Ovary (tissue), 9 donors: Measurements from ENCODE around the gene PSMD13. TPM values are rescaled to one million over a fixed set of nuclear protein-coding genes. Genes with fewer than 3 reads are reported as not detected.
A peak's percentile ranks its signal among the peaks of the same experiment; 100 is the strongest.

Source experiments
- DNase-seq, 5 donors: peaks; one replicate each; pipeline ENCODE4 v3.0.0-alpha.2; 2019 to 2020
- H3K27ac ChIP-seq, 2 donors: fragments of 200-600 bp; one replicate each; pipeline versions ENCODE4 v1.5.1 to v1.8.0; 2019 to 2022
- H3K27me3 ChIP-seq: fragments of 200-600 bp; one replicate; pipeline ENCODE4 v1.8.0; 2022
- H3K36me3 ChIP-seq: fragments of 200-600 bp; sonication (generic); one replicate; pipeline ENCODE4 v1.5.1; 2019
- H3K4me1 ChIP-seq: one replicate; pipeline ENCODE4 v1.8.1; 2013; ENCODE audit warnings: mild to moderate bottlenecking, moderate library complexity; ENCODE audit not compliant: insufficient read depth
- H3K4me3 ChIP-seq: fragments of 200-600 bp; sonication (generic); one replicate; pipeline ENCODE4 v1.5.1; 2017
- H3K9me3 ChIP-seq, 2 donors: fragments of 200-600 bp in 1 of 2; sonication (generic) in 1 of 2; one replicate each; pipeline versions ENCODE4 v1.5.1 to v1.8.1; 2013 to 2019; ENCODE audit warnings: mild to moderate bottlenecking in 1 of 2, moderate library complexity in 1 of 2
- CTCF ChIP-seq, 3 donors: fragments of 450-650 bp in 2 of 3; fragments of 200-600 bp in 1 of 3; IDR thresholded peaks; one replicate each; pipeline versions ENCODE4 v1.5.1 to v1.8.0; 2016 to 2022; ENCODE audit warnings: antibody characterized with exemption in 3 of 3, mild to moderate bottlenecking in 1 of 3
- EP300 ChIP-seq: sonication (generic); formaldehyde crosslinking; IDR thresholded peaks from one replicate; pipeline ENCODE4 v1.6.1; 2017; ENCODE audit warnings: antibody characterized with exemption
- POLR2A ChIP-seq: fragments of 450-650 bp; IDR thresholded peaks from one replicate; pipeline ENCODE4 v1.6.1; 2017; ENCODE audit warnings: antibody characterized with exemption, mild to moderate bottlenecking, moderate library complexity
- WGBS, 3 donors: extraction: QIAGEN DNeasy Blood & Tissue Kit in 1 of 3; methylation state at CpG; one replicate each; pipeline versions ENCODE4 v1.1.5 to v1.1.7; 2013 to 2017; 5-methylcytosine and 5-hydroxymethylcytosine counted together
- intact Hi-C, 4 donors: fragments of 100-400 bp; cut with DNase I; formaldehyde crosslinking; loops; one replicate each; pipeline versions ENCODE4 v1.11.0 to v1.15.1; 2022 to 2023
- polyA plus RNA-seq, 2 donors: library from polyadenylated mRNA; stranded (reverse); fragments of 200-250 nt in 1 of 2; fragments of 350-450 nt in 1 of 2; fragmentation: Illumina TruSeq in 1 of 2; extraction: RNeasy Lipid Tissue Mini Kit (QIAGEN cat#74804) in 1 of 2; gene quantifications; one replicate each; pipeline ENCODE4 v1.2.3, GENCODE V29; 2013 to 2014
- total RNA-seq, 7 donors: library from RNA; depleted of rRNA in 2 of 7; stranded (reverse); fragments of >200 nt in 2 of 7; fragmentation: NEBNext Ultra II Directional in 3 of 7; extraction: Animal tissue kit (Norgen Biotek cat#: 25700) in 3 of 7; gene quantifications; one replicate each; pipeline versions ENCODE4 v1.1.0 to v1.2.4, GENCODE V29; 2016 to 2023
- donor health status: DM: no; HTN: no; CAD: no; lungs with moderate emphysema.
- donor health status: DM: no; HTN: no; CAD: no.
- donor health status: Bipolar disorder and iron deficiency.
- donor health status: DM: yes; HTN: yes; CAD: no.
- donor health status: DM: no; HTN: no; CAD: no.
- donor health status: DM: yes; HTN: yes; CAD: no.

The PSMD13 gene
- total and polyA plus RNA-seq, 9 donors: 66.2 to 88.9 (median 75.8) TPM

DNA sequence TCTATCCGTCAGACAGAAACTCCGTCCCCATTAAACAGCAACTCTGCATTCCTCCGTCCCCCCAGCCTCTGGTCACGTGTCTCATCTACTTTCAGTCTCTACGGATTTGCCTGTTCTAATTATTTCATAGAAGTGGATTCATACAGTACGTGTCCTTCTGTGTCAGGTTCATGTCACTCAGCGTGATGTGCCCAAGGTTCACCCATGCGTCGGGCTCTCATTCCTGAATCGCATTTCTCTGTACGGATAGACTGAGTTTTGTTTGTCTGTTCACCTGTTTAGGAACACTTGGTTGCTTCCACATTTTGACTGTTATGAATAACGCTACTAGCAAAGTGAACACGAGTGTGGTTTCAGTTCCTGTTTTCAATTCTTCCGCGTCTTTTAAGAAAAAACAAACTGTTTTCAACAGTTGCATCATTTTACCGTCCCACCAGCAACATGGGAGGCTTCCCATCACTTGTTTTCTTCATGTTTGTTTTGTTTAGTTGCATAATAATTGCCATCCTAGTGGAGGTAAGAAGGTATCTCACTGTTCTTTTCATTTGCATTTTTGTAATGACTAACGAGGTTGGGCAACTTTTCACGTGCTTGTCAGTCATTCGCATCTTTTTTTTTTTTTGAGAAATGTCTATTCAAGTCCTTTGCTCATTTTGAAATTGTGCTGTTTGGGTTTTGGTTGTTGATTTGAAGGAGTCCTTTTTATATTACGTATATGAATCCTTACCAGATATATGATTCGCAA is 32.5 kb downstream of the PSMD13 start:
- no peak for DNase-seq
- intact Hi-C loops: no loop called here
- WGBS, 3 donors: 40 to 52% (median 48%) methylated on average over 21 of the region's 21 CpGs
- Histone ChIP-seq H3K27ac (no peak overlapping the region), H3K27me3 (no peaks in the 10 kb centered on the region), H3K36me3 (no peaks in the 10 kb centered on the region), H3K4me1 (no peaks in the 10 kb centered on the region), H3K4me3 (no peak overlapping the region), H3K9me3 (no peaks in the 10 kb centered on the region)
- TF ChIP-seq POLR2A: no peak
- TF ChIP-seq EP300: peak; percentile 17

DNA sequence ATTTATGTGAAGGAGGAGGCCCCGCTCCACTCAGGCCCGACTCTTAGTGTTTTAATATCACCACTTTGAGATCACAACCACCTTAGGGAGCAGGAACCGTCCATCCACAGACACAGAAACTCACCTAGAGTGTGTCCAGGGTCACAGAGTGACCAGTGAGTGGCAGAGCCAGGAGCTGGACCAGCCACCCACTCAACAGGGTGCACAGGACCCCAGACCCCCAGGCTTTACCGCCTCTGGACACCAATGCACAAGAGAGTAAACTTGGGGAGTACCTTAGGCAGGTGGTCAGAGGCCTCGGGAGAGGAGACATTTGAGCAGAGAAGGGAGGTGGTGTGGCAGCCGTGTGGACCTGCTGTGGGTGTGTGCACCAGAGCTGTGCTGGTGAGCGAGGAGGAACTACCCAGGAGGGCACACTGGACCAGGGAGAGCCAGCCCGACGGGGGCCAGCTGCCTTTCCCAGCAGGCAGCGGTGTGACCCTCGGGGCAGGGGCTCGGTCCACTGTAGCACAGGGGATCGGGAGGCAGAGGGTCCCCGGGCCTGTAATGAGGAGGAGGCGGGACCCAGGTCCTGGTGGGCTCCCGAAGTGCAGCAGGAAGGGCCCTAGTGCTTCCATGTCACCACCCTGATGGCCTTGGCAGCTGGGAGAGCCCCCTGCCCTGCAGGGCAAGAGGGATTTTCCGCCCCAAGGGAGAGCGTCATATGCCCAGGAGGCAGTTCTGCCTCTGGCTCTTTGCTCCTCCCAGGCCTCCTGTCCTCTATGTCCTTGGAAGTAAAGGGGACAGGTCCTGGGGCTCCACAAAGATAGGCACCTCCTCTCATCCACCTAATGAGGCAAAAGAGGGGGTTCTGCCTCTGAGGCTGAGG is 33.9 kb downstream of the PSMD13 start:
- TF ChIP-seq EP300: no peak
- no peak for TF ChIP-seq POLR2A
- TF ChIP-seq CTCF (IDR thresholded peaks at IDR 0.05): no peak
- intact Hi-C loops: no loop called here
- H3K27ac ChIP-seq: no peak overlapping the region
- WGBS, 3 donors: 74 to 77% (median 75%) methylated on average over 18 of the region's 18 CpGs
- DNase-seq: no peak
- H3K9me3 ChIP-seq: no peaks in the 10 kb centered on the region
- H3K4me3 ChIP-seq: no peak overlapping the region
- H3K36me3 ChIP-seq: no peaks in the 10 kb centered on the region
- H3K27me3 ChIP-seq: no peaks in the 10 kb centered on the region
- no peaks in the 10 kb centered on the region for H3K4me1 ChIP-seq

DNA sequence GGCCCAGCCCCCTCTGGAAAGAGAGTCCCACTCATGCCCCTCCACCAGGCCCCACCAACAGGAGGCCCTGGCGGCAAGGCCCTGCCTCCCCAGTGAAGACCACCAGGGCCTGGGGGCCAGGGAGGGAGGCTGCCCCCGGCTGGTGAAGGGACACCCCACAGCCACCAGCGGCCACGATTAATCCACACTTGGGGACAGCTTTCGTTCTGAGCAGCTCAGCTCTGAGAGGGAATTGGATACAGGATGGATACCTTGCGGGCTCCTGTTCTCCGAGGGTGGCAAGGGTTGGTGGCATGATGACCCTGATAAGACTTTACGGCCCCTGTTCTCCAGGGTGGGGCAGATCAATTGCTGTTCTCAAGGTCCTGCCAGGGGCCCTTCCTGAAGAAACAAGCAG is 34.5 kb downstream of the PSMD13 start:
- Histone ChIP-seq H3K27me3 (no peaks in the 10 kb centered on the region), H3K9me3 (no peaks in the 10 kb centered on the region), H3K36me3 (no peaks in the 10 kb centered on the region), H3K27ac (no peak overlapping the region), H3K4me1 (no peaks in the 10 kb centered on the region), H3K4me3 (no peak overlapping the region)
- intact Hi-C loops: no loop called here
- TF ChIP-seq POLR2A (no peak), CTCF (IDR thresholded peaks at IDR 0.05) (no peak), EP300 (no peak)
- DNase-seq: no peak
- 70 to 77% (median 73%) methylated on average over 8 of the region's 8 CpGs for WGBS, 3 donors

GRCh38 chr11:272195-272930 is 35.6 kb downstream of the PSMD13 start:
- no peaks in the 10 kb centered on the region for H3K27me3 ChIP-seq
- H3K36me3 ChIP-seq: no peaks in the 10 kb centered on the region
- no peak for DNase-seq
- H3K4me3 ChIP-seq: no peak overlapping the region
- TF ChIP-seq CTCF (IDR thresholded peaks at IDR 0.05): no peak
- no peak for TF ChIP-seq POLR2A
- no peak for TF ChIP-seq EP300
- no peaks in the 10 kb centered on the region for H3K9me3 ChIP-seq
- H3K4me1 ChIP-seq: no peaks in the 10 kb centered on the region
- 81 to 86% (median 85%) methylated on average over 22 of the region's 22 CpGs for WGBS, 3 donors
- intact Hi-C loops: no loop called here
- H3K27ac ChIP-seq: no peak overlapping the region
